SU-DHL-6 (cell line): ENCODE data around the gene ADPRHL1.

Experiments used
- H2AFZ ChIP-seq: fragments of 200-600 bp; sonication (generic); 2 replicates; pipeline ENCODE4 v1.6.1; 2014; ENCODE audit warnings: low read depth, mild to moderate bottlenecking, moderate library complexity, mixed read lengths, antibody characterized with exemption, low read length; ENCODE audit not compliant: severe bottlenecking
- H3F3A ChIP-seq: fragments of 200-600 bp; shearing (Covaris generic); 2 replicates; pipeline ENCODE4 v1.6.0; 2016; ENCODE audit warnings: antibody characterized with exemption, mild to moderate bottlenecking; ENCODE audit not compliant: insufficient read depth
- H3K27ac ChIP-seq: fragments of 200-600 bp; sonication (generic); 2 replicates; pipeline ENCODE4 v1.5.1; 2016; ENCODE audit warnings: low read depth, mild to moderate bottlenecking, low read length, moderate library complexity, mixed read lengths
- H3K27me3 ChIP-seq: fragments of 200-600 bp; sonication (generic), shearing (Covaris generic); 2 replicates; pipeline ENCODE4 v1.6.0; 2014; ENCODE audit warnings: mild to moderate bottlenecking, low read length
- H3K36me3 ChIP-seq: fragments of 200-600 bp; sonication (generic); 2 replicates; pipeline ENCODE4 v1.6.1; 2014; ENCODE audit warnings: mild to moderate bottlenecking, low read length, mixed read lengths
- H3K4me2 ChIP-seq: fragments of 300-600, 200-600 bp; shearing (Covaris generic), sonication (generic); 2 replicates; pipeline ENCODE4 v1.6.0; 2014; ENCODE audit warnings: low read length, low read depth, mild to moderate bottlenecking; ENCODE audit not compliant: poor library complexity, severe bottlenecking
- H3K4me3 ChIP-seq: fragments of 200-600 bp; sonication (generic); 2 replicates; pipeline ENCODE4 v1.5.1; 2014; ENCODE audit warnings: antibody characterized with exemption, low read length, mild to moderate bottlenecking, mixed read lengths; ENCODE audit not compliant: insufficient read depth, poor library complexity, severe bottlenecking
- H3K79me2 ChIP-seq: fragments of 200-600 bp; sonication (generic); 2 replicates; pipeline ENCODE4 v1.6.1; 2014; ENCODE audit warnings: mild to moderate bottlenecking, low read length, moderate library complexity; ENCODE audit not compliant: insufficient read depth
- H3K9ac ChIP-seq: fragments of 200-600 bp; sonication (generic); 2 replicates; pipeline ENCODE4 v1.7.0; 2014; ENCODE audit warnings: mild to moderate bottlenecking, low read length
- H3K9me2 ChIP-seq: fragments of 200-600 bp; sonication (generic); replicated peaks from 2 replicates; pipeline ENCODE4 v1.6.1; 2014; ENCODE audit warnings: low read length; ENCODE audit not compliant: insufficient read depth
- H3K9me3 ChIP-seq: fragments of 200-600 bp; sonication (generic); 2 replicates; pipeline ENCODE4 v1.6.1; 2014; ENCODE audit warnings: low read length, mixed read lengths; ENCODE audit not compliant: insufficient read depth
- H4K20me1 ChIP-seq: fragments of 200-600 bp; sonication (generic); 2 replicates; pipeline ENCODE4 v1.6.1; 2014; ENCODE audit warnings: low read depth, mild to moderate bottlenecking, antibody characterized with exemption, low read length, moderate library complexity, mixed read lengths
- EZH2phosphoT487 ChIP-seq: fragments of 200-600 bp; sonication (generic), shearing (Covaris generic); conservative IDR thresholded peaks from 2 replicates; pipeline ENCODE4 v1.6.1; 2018; ENCODE audit warnings: mild to moderate bottlenecking, antibody characterized with exemption, low read length, moderate library complexity, mixed read lengths
- TF ChIP-seq, protein P1 (sequence below): fragments of 200-600 bp; sonication (generic); IDR thresholded peaks from one replicate; pipeline ENCODE4 v1.5.1; 2017; ENCODE audit warnings: antibody characterized with exemption, mild to moderate bottlenecking, low read length, moderate library complexity; ENCODE audit not compliant: insufficient read depth, poor library complexity, severe bottlenecking

The ADPRHL1 gene

DNA sequence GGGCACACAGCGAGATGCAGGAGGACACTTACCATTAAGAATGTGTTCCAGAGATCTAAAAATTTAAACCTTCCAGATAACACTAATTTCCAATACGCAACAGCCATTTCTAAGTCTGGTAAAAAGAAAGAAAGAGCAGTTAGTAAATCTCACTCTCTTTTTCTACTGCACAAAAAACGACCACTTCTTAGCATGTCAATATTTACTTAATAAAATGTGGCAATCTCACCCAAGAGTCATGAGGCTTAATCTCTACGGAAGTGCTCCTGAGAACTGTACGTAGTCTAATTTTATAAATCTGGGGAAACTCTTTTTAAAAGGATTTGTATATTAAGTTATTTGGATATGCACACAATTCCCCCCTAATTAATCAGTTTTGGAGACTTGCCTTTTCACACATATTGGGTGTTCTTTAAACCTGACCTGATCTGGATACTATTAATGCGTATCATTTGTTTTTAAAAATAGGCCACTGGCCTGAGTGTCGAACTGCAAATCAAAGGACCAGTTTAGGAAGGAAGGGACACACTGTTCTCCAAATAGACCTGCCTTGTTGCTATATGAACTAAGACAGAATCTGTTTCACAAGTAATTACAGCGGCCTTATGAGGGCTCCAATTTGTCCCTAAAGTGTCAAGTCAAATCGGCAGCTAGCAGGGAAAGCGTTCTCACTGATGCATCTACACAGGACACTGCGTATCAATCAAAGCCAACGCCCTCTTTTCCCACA is 7.9 kb upstream of the ADPRHL1 start:
- Histone ChIP-seq H3K27ac (no peak overlapping the region), H3K9me3 (no peaks in the 10 kb centered on the region), H3K36me3 (peaks cover 4% of the 10 kb centered on the region; the same call in 1 of the 2 replicates), H3K4me3 (no peak overlapping the region), H3F3A (no peaks in the 10 kb centered on the region), H3K9ac (no peak overlapping the region), H3K9me2 (no peaks in the 10 kb centered on the region), H4K20me1 (no peaks in the 10 kb centered on the region), H3K79me2 (no peaks in the 10 kb centered on the region), H2AFZ (no peak overlapping the region), H3K27me3 (no peaks in the 10 kb centered on the region), H3K4me2 (no peak overlapping the region)
- TF ChIP-seq, protein P1, sequence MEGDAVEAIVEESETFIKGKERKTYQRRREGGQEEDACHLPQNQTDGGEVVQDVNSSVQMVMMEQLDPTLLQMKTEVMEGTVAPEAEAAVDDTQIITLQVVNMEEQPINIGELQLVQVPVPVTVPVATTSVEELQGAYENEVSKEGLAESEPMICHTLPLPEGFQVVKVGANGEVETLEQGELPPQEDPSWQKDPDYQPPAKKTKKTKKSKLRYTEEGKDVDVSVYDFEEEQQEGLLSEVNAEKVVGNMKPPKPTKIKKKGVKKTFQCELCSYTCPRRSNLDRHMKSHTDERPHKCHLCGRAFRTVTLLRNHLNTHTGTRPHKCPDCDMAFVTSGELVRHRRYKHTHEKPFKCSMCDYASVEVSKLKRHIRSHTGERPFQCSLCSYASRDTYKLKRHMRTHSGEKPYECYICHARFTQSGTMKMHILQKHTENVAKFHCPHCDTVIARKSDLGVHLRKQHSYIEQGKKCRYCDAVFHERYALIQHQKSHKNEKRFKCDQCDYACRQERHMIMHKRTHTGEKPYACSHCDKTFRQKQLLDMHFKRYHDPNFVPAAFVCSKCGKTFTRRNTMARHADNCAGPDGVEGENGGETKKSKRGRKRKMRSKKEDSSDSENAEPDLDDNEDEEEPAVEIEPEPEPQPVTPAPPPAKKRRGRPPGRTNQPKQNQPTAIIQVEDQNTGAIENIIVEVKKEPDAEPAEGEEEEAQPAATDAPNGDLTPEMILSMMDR, result no peak
- TF ChIP-seq EZH2phosphoT487, result no peak

DNA sequence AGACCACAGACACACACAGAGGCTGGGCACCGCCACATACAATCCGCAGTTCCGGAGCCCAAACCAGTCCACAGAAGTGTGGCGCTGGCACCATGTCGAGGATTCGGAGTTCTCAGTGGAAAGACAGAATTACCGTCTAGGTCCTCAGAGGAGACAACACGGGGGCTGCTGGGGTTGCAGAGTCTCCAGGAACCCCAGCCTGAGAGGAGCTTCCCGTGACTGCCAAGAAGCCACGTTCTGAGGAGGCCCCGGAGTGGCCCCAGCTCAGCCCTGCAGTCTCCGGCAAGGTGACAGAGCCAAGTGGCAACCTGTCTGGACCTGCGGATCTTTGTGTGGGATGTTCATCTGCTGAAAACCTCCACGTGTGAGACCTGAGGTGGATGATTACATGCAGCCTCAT is 7.3 kb upstream of the ADPRHL1 start:
- Histone ChIP-seq H3K36me3 (peaks cover 4% of the 10 kb centered on the region; the same call in 1 of the 2 replicates), H3K27me3 (no peaks in the 10 kb centered on the region), H3F3A (no peaks in the 10 kb centered on the region), H3K27ac (no peak overlapping the region), H3K9me2 (no peaks in the 10 kb centered on the region), H3K79me2 (no peaks in the 10 kb centered on the region), H3K4me3 (no peak overlapping the region), H2AFZ (no peak overlapping the region), H3K4me2 (no peak overlapping the region), H4K20me1 (no peaks in the 10 kb centered on the region), H3K9me3 (no peaks in the 10 kb centered on the region), H3K9ac (no peak overlapping the region)
- TF ChIP-seq, protein P1, result no peak
- TF ChIP-seq EZH2phosphoT487, result no peak

DNA sequence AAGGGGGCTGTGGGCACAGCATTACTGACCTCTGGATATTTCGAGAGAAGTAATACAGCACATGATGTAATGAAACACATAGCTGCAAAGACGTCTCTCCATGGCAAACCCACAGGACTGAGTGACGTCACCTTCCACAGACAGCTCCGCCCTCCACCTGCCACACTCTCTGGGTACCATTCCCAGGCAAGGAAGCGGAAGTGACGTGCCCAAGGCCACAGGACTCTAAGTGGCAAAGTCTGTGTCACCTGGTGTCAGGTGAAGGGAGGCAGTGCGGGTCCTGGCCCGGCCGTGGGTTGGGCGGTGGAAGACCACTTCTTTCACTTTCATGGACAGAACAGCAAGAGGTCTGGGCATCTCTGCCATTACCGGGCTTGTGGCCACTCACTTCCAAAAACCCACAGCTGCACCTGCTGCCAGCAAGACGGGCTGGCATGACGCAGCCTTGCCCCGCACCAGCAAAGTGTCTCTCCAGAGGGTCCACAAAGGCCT is 6.8 kb upstream of the ADPRHL1 start:
- no peaks in the 10 kb centered on the region for H3K9me2 ChIP-seq

More for the DNA sequence above, 6.8 kb upstream of the ADPRHL1 start:
- Histone ChIP-seq H3K79me2 (no peaks in the 10 kb centered on the region), H3K36me3 (peaks cover 4% of the 10 kb centered on the region; the same call in 1 of the 2 replicates), H3K9ac (no peak overlapping the region), H3K4me3 (no peak overlapping the region), H3K27me3 (no peaks in the 10 kb centered on the region), H3K9me3 (no peaks in the 10 kb centered on the region), H3K4me2 (no peak overlapping the region), H3F3A (no peaks in the 10 kb centered on the region), H3K27ac (no peak overlapping the region), H2AFZ (no peak overlapping the region), H4K20me1 (no peaks in the 10 kb centered on the region)
- TF ChIP-seq, protein P1, result no peak
- no peak for TF ChIP-seq EZH2phosphoT487
